ENCODE data around the gene CD59.
"Not testable (repeated sequence)": the region's sequence is repeated elsewhere in the genome, so short reads cannot be mapped to it uniquely, and the experiment has no call there.

Gene CD59

DNA sequence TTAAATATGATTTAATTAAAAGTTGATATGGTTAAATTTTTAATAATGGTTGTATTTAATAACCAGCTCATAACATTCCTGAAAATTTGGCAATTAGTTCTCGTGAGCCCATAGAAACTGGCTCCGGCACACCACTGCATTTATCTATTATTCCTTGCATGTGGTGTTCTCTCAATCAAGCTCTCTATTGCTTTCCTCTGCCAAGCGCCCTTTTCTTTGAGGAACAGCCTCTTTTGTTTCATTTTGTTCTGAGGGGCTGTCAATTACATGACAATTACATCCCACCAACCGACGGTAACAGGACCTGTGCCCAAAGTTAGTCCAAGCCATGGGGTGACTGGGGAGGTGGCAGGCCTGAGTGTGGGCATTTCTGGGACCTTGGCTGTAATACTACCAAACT lies 43.7 kb downstream of the CD59 start:
- ATAC-seq: no peak

- no peak for ATAC-seq
These were observed 44.2 kb downstream of the CD59 start for GRCh38 chr11:33692013-33692504.

- no peak for ATAC-seq
These were observed 45.0 kb downstream of the CD59 start for GRCh38 chr11:33691066-33691864.

GRCh38 chr11:33690290-33691065 lies 45.7 kb downstream of the CD59 start:
- ATAC-seq: peak in 1 of 2 donors; percentile 29

DNA sequence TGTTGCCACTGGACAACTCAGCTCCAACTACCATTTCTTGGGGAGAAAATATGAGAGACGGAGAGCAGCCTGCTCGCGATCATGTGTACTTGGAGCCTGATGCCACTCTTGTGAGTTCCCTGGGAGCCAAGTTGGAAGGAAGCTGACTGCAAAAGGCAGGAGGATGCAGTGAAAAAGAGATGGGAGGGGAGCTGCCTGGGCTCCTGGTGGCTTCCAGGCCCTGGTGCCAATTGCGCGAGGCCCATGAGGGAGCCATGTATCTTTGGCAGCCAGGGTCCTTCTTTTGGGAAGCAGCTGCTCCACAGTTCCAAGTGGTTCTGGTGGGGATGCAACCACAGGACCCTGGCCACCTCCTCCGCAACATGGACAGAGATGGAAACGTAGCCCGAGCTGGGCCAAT lies 46.7 kb downstream of the CD59 start:
- no peak for ATAC-seq

DNA sequence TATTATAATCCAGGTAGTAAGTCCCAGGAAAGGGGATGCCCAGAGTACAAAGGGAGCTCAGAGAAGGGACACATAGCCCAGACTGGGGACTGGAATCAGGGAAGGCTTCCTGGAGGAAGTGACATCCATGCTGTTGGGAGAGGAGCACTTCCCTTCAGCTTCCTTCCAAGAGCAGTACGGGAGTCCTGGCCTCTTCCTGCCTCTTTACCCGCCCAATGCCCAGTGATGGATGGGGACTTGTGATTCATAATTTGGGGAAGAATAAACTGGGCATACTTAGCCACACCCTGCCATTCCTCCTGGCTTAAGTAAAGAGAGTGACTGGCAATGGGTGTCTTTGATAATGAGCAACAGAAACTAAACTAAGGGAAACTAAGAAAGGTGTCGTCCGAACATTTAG lies 47.1 kb downstream of the CD59 start:
- no peak for ATAC-seq

GRCh38 chr11:33687733-33688479 lies 48.3 kb downstream of the CD59 start:
- ATAC-seq: no peak

- no peak for ATAC-seq
These were observed 51.1 kb downstream of the CD59 start for GRCh38 chr11:33685082-33685481.

GRCh38 chr11:33684003-33684706 lies 52.1 kb downstream of the CD59 start:
- no peak for ATAC-seq

DNA sequence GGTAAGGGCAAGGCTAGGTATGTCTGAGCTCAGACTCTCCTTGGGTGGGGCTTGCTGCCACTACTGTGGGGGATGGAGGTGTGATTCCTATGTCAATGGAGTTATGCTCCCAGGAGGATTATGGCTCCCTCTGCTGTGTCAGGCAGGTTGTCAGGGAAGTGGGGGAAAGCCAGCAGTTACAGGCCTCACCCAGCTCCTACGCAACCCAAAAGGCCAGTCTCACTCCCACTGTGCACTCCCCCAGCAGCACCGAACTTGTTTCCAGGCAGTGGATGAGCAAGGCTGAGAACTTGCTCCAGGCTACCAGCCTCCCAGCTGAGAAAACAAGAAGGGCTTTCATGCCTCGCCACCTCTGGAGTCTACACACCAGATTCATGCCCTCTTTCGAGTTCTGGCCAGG lies 53.8 kb downstream of the CD59 start:
- ATAC-seq: no peak

DNA sequence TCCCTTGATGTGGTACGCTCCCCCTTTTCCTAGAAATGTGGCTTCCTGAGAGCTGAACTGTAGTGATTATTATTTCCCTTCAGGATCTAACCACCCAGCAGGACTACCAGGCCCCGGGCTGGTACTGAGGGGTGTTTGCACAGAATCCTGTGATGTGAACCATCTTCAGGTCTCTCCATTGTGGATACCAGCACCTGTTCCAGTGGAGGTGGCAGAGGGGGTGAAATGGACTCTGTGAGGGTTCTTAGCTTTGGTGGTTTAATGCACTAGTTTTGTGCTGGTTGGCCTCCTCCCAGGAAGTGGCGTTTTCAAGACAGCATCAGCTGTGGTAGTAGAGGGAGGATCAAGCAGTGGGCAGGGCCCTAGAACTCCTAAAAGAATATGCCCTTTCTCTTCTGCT lies 54.2 kb downstream of the CD59 start:
- no peak for ATAC-seq

DNA sequence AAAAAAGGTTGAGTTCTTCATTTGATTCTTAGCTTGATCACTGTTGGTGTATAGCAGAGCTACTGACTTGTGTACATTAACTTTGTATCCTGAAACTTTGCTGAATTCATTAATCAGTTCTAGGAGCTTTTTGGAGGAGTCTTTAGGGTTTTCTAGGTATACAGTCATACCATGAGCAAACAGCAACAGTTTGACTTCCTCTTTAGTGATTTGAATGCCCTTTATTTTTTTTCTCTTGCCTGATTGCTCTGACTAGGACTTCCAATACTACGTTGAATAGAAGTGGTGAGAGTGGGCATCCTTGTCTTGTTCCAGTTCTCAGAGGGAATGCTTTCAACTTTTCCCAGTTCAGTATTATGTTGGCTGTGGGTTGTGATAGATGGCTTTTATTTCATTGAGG lies 57.6 kb downstream of the CD59 start:
- not testable (repeated sequence) for ATAC-seq

DNA sequence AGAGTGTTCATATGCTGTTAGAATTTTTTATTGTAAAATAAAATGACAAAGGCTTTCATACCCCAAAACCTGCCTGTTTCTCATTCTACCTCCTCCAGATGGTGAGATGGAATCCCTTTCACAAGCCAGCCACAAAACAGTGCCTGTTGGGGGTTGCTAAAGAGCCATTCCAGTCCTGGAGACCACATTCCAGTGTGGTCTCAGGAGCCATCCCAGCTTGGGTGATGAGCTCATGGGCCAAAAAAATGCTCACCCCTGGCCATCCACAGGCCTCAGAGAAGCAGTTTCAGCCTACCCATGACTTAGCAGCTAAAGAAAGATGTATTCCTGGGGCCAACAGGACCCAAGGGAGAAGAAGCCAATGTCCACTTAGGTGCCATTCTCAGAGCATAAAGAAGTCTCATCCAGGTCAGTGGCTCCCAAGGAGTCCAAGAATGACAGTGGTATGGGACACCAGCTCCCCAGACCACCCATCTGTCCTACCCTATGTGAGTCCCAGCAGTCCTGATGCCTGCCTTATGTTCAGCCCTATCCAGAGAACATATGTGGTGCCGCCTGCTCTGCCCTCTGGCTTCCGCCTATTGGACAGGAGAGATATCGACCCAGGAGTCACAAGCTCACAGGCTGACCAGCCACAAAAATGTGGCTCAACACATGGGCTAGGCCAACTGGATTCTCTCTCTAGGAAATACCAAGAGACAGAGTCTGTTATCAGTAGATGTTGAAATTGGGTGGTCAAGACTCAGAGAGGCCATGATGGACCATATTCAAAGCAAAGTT lies 62.0 kb downstream of the CD59 start:
- no peak for ATAC-seq

GRCh38 chr11:33672273-33672672 lies 64.0 kb downstream of the CD59 start:
- ATAC-seq: no peak

GRCh38 chr11:33670250-33671011 lies 65.8 kb downstream of the CD59 start:
- peak in 1 of 2 donors; percentile 41 for ATAC-seq

DNA sequence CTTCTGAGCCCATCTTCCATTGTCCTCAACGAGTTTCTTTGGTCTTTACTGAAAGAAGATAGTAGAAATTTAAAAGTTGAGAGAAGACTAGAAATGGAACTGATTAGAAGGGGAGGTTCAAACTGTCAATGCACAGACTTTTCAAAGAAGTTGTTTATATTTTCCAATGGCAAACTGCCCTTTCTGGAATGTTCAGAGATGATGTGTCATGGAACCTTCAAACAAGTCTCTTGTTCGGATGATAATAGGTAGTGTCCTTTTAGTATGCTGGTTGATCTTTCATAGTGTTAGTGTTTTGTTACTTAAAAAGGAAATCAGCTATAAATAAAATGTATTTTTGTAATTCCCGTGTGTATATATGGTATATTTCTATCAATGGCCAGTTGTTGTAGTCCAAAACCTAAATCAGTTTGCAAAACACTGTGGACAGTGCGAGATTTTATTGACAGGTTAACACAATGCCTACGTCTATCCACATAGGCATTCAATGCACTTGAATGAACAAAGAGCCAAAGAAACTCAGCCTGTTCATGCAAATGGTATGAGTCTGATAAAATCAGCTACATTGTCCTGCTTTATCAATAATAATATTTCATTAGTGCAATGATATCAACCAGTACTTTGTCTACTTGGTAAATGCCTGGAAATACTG lies 66.5 kb downstream of the CD59 start:
- ATAC-seq: no peak

DNA sequence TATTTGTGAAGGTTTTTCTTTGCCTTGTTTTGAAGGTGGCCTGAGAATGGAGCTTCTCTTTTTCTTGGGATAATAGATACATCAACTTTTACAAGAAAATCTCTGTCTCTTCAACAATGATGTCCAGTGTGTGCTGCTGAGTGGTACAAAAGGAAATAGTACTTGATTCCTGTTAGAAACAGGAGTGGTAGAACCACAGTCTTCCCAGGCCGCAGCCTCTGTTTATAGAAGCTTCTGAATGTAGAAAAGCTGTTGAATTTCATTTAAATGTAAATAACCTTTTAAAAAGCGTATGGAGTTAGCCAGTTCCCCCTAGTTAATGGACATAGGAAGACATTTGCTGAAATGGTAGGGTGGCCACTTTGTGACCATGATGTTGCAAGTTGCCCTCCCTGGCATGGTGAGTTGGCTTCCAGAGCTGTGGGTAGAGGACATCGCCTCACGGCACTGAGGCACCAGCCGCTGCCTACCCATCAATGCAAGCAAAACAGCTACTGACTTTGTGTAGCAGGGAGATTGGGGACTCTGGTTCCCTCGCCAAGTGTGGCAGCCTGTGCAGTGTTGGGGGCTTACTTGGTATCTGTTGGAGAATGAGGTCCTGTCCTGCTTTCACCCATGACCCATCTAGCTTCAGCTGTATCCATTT lies 67.1 kb downstream of the CD59 start:
- no peak for ATAC-seq

GRCh38 chr11:33668468-33668825 lies 67.8 kb downstream of the CD59 start:
- ATAC-seq: no peak

DNA sequence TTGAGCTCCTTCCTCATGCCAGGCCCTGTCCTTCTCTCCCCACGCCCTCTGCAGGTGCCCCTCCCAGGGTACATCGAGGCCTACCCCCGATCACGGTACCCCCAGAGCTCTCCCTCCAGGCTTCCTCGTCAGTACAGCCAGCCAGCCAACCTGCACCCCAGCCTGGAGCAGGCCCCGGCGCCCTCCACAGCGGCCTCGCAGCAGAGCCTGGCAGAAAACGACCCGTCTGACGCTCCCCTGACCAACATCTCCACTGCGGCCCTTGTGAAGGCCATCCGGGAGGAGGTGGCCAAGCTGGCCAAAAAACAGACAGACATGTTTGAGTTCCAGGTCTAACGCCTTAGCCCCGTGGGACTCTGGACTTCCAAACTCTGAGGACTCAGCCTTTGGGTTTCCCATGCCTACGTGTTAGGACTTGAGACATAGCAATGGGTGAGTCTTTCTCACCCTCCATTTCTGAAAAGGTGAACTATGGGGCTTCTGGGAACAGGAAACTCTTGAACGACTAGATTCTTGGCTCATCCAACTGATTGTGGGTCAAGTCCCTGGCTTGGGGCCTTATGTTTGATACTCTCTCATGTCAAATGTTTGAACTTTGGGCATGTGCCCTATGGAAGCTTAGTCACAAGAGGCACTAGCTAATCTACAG lies 68.3 kb downstream of the CD59 start:
- ATAC-seq: peak in 1 of 2 donors; percentile 25
